GM23338 (cell line): ENCODE data around the gene FAM174C.

Source experiments
- EZH2 ChIP-seq: fragments of 200-600 bp; sonication (generic); IDR thresholded peaks from one replicate; pipeline ENCODE4 v1.8.0; 2017; ENCODE audit warnings: antibody characterized with exemption, mild to moderate bottlenecking, low read depth; ENCODE audit not compliant: unreplicated experiment
- JUNB ChIP-seq: IDR thresholded peaks from one replicate; pipeline ENCODE4 v1.6.1; 2016; ENCODE audit warnings: antibody characterized with exemption; ENCODE audit not compliant: unreplicated experiment
- NANOG ChIP-seq: IDR thresholded peaks from 2 replicates; pipeline ENCODE4 v1.6.1; 2016; ENCODE audit warnings: antibody characterized with exemption, borderline replicate concordance
- REST ChIP-seq: IDR thresholded peaks from one replicate; pipeline ENCODE4 v1.6.1; 2018; ENCODE audit warnings: antibody characterized with exemption; ENCODE audit not compliant: unreplicated experiment
- TF ChIP-seq, protein P1 (sequence below), 2 experiments: fragments of 200-600 bp in 1 of 2; sonication (generic) in 1 of 2; conservative IDR thresholded peaks; 2 replicates each; pipeline versions ENCODE4 v1.5.1 to v1.6.1; 2016 to 2017; ENCODE audit warnings: antibody characterized with exemption in 2 of 2, low read depth in 2 of 2, mild to moderate bottlenecking in 2 of 2, moderate library complexity in 1 of 2

DNA sequence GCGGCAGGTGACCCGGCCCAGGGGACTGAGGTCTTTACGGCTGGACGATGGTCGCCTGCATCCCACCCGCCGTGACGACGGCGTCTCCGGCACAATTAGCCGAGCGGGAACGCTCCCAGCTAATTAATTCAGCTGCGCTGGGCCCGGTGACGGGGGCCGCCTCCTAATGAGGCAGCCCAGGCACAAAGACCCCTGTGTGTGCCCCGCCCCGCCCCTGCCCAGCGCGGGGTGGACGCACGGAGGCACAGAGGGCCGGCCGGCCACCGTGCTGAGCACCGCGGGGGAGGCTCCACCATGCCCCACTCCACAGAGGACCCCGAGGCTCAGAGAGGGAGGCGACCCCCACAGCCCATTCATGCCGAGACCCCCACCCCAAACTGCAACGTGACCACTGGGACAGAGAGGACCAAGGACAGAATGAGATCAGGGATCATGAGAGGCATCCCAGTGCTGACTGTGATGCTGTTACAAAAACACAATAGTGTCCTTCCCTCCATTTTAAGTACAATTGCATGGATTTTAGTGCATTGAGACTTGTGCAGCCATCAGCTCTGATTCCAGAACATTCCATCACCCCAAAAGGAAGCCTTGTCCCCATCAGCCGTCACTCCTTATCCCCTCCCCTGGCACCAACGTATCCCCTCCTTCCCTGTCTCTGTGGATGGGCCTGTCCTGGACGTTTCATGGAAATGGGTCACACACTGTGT, 27.4 kb downstream of the FAM174C start:
- TF ChIP-seq, protein P1, sequence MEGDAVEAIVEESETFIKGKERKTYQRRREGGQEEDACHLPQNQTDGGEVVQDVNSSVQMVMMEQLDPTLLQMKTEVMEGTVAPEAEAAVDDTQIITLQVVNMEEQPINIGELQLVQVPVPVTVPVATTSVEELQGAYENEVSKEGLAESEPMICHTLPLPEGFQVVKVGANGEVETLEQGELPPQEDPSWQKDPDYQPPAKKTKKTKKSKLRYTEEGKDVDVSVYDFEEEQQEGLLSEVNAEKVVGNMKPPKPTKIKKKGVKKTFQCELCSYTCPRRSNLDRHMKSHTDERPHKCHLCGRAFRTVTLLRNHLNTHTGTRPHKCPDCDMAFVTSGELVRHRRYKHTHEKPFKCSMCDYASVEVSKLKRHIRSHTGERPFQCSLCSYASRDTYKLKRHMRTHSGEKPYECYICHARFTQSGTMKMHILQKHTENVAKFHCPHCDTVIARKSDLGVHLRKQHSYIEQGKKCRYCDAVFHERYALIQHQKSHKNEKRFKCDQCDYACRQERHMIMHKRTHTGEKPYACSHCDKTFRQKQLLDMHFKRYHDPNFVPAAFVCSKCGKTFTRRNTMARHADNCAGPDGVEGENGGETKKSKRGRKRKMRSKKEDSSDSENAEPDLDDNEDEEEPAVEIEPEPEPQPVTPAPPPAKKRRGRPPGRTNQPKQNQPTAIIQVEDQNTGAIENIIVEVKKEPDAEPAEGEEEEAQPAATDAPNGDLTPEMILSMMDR (conservative IDR thresholded peaks at IDR 0.05; ENCODE audit: low read depth in 2 of 2) = no peak
- TF ChIP-seq EZH2 (no peak), NANOG (no peak), REST (no peak), JUNB (no peak)
